Memory B cell (primary cell): Measurements from ENCODE around the gene MRPL37.
"Not testable (repeated sequence)": the region's sequence is repeated elsewhere in the genome, so short reads cannot be mapped to it uniquely, and the experiment has no call there.

Experiments used
- ATAC-seq: fragments of 150-1000 bp; cut with Tn5 transposase; 2 replicates; pipeline ENCODE4 v1.10.0; 2021; ENCODE audit warnings: low read depth, mild to moderate bottlenecking, moderate library complexity
- DNase-seq, 2 donors: peaks; one replicate each; pipeline ENCODE4 v3.0.0; 2022; ENCODE audit warnings: low spot score in 2 of 2
- H3K27ac Mint-ChIP-seq: one replicate; pipeline ENCODE4 v1.8.0; 2022; ENCODE audit warnings: mild to moderate bottlenecking, moderate library complexity, mixed read lengths
- H3K27me3 Mint-ChIP-seq: one replicate; pipeline ENCODE4 v1.8.0; 2022; ENCODE audit warnings: mixed read lengths
- H3K36me3 Mint-ChIP-seq: one replicate; pipeline ENCODE4 v1.8.0; 2022; ENCODE audit warnings: mild to moderate bottlenecking, mixed read lengths
- H3K4me1 Mint-ChIP-seq: one replicate; pipeline ENCODE4 v1.8.0; 2022; ENCODE audit warnings: mixed read lengths
- H3K4me3 Mint-ChIP-seq: one replicate; pipeline ENCODE4 v1.8.0; 2022; ENCODE audit warnings: mild to moderate bottlenecking, moderate library complexity, mixed read lengths
- H3K9me3 Mint-ChIP-seq: one replicate; pipeline ENCODE4 v1.8.0; 2022; ENCODE audit warnings: mixed read lengths

MRPL37 gene

DNA sequence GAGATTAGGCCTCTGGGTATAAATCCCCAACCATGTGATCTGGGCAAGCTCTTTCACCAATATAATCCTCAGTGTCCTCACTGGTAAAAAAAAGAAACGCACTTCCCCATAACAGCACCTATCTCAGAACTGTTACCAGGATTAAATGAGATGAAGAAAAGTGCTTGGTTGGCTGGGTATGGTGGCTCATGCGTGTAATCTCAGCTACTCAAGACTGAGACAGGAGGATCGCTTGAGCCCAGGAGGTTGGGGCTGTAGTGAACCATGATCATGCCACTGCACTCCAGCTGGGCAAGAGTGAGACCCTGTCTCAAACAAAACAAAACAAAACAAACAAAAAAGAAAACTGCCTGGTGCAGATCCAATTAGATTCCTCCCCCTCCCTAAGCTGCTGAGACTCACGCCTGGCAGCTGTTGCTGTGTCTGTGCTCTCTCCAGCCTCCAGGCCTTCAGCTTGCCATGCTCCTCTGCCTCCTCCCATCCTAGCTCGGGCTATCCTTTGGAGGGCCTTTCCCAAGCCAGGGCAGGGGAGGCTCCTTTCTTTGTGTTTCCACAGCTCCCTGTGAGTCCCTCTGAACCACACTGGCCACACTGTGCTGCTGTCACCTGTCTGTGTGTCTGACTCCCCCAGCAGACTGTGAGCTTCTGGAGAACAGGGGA lies 19.1 kb upstream of the MRPL37 start:
- ATAC-seq, result no peak
- no peak for DNase-seq
- Mint-ChIP-seq H3K27me3 (no peaks in the 10 kb centered on the region), H3K4me3 (no peak overlapping the region), H3K9me3 (peaks cover under 1% of the 10 kb centered on the region), H3K4me1 (no peaks in the 10 kb centered on the region), H3K36me3 (peaks cover 24% of the 10 kb centered on the region), H3K27ac (no peak overlapping the region)

DNA sequence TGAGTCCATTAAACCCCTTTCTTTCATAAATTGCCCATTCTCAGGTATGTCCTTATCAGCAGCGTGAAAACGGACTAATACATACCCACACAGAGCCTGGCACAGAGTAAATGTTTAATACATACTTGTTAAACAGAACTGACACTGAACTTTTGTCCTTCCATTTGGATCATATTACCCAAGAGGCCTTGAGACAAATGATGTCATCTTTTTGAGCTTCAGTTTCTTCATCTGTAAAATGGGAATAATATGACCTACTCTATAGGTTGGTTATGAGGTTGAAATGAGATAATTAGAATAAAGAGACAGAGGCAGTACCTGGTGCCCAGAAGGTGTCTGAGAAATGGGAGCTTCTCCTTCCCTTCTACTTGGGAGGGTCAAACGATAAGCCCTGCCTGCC lies 13.9 kb upstream of the MRPL37 start:
- peaks cover 34% of the 10 kb centered on the region for H3K36me3 Mint-ChIP-seq
- no peak for ATAC-seq

DNA sequence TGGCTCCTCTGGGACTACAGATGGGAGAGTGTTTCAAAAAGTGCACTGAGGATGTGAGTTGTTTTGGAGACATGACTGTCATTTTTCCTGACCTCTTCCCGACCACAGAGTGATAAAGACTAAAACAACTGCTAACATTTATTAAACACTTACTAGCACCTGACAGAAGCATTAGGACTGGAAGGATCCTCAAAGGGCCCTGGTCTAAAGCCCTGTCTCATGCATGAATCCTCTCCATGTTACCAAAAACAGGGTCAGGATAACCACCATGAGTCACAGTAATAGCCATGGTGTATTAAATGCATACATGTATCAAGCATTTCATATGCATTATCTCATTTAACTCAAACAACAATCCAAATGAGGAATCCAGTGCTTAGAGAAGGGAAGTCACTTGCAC lies 11.7 kb upstream of the MRPL37 start:
- Mint-ChIP-seq H3K27ac (no peak overlapping the region), H3K9me3 (peaks cover 2% of the 10 kb centered on the region), H3K36me3 (peaks cover 37% of the 10 kb centered on the region), H3K4me1 (no peaks in the 10 kb centered on the region), H3K27me3 (no peaks in the 10 kb centered on the region), H3K4me3 (no peak overlapping the region)
- no peak for DNase-seq
- ATAC-seq, result no peak

More for the DNA sequence above, 13.9 kb upstream of the MRPL37 start:
- H3K27me3 Mint-ChIP-seq, result no peaks in the 10 kb centered on the region
- no peak overlapping the region for H3K27ac Mint-ChIP-seq
- DNase-seq, result no peak
- no peak overlapping the region for H3K4me3 Mint-ChIP-seq
- H3K4me1 Mint-ChIP-seq, result no peaks in the 10 kb centered on the region
- H3K9me3 Mint-ChIP-seq, result peaks cover 2% of the 10 kb centered on the region

DNA sequence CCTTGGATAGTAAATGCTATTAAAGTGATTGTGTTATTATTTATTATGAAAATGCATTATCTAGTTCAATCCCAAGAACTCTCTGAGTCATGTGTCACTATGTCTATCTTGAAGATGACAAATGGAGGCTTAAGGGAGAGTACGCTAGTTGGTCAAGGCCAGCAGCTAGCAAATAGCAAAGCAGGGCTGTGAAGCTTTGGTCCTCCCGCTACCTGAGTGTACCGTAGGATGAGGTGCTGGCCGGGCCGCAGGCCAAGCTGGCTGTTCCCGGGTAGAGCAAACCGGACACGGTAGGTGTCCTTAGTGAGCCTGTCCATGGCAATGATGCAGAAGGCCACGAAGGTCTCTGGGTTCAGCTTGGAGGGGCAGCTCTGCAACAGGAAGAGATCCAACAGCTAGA lies 9.4 kb upstream of the MRPL37 start:
- no peak overlapping the region for H3K4me3 Mint-ChIP-seq
- no peaks in the 10 kb centered on the region for H3K4me1 Mint-ChIP-seq
- peaks cover 2% of the 10 kb centered on the region for H3K9me3 Mint-ChIP-seq
- DNase-seq (no peak), ATAC-seq (no peak)
- H3K27ac Mint-ChIP-seq, result no peak overlapping the region
- peaks cover 42% of the 10 kb centered on the region for H3K36me3 Mint-ChIP-seq
- no peaks in the 10 kb centered on the region for H3K27me3 Mint-ChIP-seq

DNA sequence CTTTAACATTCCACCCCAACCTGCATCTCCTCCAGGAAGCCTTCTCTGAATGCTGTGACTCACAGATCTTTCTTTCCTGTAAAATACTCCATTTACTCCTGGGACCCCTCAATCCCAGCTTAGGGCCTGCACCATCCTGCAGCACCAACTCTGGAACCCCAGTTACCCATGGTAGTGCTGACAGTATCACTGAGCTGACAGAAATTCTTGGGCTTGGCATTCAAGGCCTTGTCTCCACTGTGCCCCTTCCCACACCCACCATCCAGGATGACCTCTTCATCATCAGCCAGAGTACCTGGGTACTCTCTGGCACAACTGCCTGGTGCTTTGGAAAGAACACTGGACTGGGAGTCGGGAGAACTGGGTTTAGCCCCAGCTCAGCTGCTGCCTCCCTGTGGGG lies 8.4 kb upstream of the MRPL37 start:
- no peaks in the 10 kb centered on the region for H3K4me1 Mint-ChIP-seq
- peaks cover 38% of the 10 kb centered on the region for H3K36me3 Mint-ChIP-seq
- ATAC-seq (no peak), DNase-seq (no peak)
- no peaks in the 10 kb centered on the region for H3K9me3 Mint-ChIP-seq
- H3K4me3 Mint-ChIP-seq, result no peak overlapping the region
- H3K27me3 Mint-ChIP-seq, result no peaks in the 10 kb centered on the region
- no peak overlapping the region for H3K27ac Mint-ChIP-seq

DNA sequence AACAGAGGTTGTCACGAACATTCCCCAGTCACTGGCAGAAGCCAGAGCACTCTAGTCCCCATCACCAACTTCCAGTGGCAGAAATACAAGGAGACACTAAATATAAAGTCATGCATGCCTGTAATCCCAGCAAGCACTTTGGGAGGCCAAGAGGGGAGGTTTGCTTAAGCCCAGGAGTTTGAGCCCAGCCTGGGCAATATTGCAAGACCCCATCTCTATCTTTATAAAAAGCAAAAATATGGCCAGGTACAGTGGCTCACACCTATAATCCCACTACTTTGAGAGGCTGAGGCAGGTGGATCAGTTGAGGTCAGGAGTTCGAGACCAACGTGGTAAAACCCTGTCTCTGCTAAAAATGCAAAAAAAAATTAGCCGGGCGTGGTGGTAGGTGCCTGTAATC lies 6.5 kb upstream of the MRPL37 start:
- Mint-ChIP-seq H3K4me1 (no peaks in the 10 kb centered on the region), H3K27ac (no peak overlapping the region), H3K36me3 (peaks cover 29% of the 10 kb centered on the region), H3K9me3 (no peaks in the 10 kb centered on the region), H3K27me3 (no peaks in the 10 kb centered on the region), H3K4me3 (no peak overlapping the region)
- no peak for DNase-seq
- no peak for ATAC-seq

DNA sequence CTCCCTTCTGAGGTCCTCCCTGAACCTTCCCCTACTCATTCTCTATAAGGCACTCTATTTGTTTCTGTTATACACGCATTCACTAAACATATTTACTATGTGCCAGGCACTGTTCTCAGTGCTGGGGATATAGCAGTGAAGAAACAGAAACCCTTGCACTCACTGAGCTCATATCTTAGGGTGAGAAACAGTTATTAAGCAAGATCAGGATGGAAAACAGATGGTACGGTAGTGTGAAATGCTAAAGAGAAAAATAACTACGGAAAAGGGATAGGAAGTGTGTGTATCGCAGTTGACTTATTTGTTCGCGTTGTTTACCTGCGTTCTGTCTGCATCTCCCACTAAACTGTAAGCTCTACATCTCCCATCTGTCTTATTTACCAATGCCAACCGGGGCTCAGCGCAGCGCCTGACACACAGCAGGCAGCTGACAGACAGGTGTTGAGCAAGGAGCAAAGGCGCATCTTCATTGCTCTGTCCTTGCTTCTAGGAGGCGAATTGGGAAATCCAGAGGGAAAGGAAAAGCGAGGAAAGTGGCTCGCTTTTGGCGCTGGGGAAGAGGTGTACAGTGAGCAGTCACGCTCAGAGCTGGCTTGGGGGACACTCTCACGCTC lies 709 bp upstream of the MRPL37 start:
- ATAC-seq (no peak), DNase-seq (no peak)
- H3K27me3 Mint-ChIP-seq, result no peaks in the 10 kb centered on the region
- peak overlapping the region; percentile 99 for H3K4me3 Mint-ChIP-seq
- H3K4me1 Mint-ChIP-seq, result peaks cover 22% of the 10 kb centered on the region
- no peaks in the 10 kb centered on the region for H3K9me3 Mint-ChIP-seq
- H3K36me3 Mint-ChIP-seq, result peaks cover 12% of the 10 kb centered on the region
- H3K27ac Mint-ChIP-seq, result peak overlapping the region; percentile 92

DNA sequence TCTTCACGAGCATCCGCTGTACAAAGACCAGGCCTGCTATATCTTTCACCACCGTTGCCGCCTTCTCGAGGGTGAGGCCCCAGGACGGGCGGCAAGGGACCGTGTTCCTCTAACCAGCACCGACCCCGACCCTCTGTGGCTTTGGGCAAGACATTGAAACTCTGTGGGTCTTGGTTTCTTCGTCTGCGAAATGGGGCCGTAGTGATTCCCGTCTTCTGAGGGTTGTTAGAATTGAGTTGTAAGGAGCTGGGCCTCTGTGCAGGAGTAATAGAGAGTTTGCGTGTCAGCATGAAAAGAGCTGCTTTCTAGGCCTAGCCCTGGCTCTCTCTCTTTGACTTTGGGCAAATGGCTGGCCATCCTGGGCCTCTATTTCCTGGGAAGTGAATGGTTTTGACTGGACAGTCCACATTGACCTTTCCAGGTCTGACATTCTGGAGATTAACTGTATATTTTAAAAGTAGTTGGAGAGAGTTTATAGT lies 591 bp downstream of the MRPL37 start:
- H3K4me3 Mint-ChIP-seq, result peak overlapping the region; percentile 99
- DNase-seq (no peak), ATAC-seq (no peak)
- H3K9me3 Mint-ChIP-seq, result no peaks in the 10 kb centered on the region
- peaks cover 25% of the 10 kb centered on the region for H3K4me1 Mint-ChIP-seq
- H3K27me3 Mint-ChIP-seq, result no peaks in the 10 kb centered on the region
- peak overlapping the region; percentile 92 for H3K27ac Mint-ChIP-seq
- peaks cover 13% of the 10 kb centered on the region for H3K36me3 Mint-ChIP-seq

DNA sequence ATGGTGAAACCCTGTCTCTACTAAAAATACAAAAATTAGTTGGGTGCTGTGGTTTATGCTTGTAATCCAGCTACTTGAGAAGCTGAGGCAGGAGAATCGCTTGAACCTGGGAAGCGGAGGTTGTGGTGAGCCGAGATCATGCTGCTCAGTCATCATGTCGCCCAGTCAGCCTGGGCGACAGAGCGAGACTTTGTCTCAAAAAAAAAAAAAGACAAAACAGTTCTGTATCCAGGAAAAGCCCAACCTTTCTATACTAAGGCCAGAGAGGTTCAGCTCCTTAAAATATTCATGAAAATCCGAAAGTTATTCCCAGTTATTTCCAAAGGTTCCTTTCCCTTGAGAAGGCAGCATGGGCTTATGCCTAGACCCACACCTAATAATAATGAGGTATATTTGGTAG lies 4.2 kb downstream of the MRPL37 start:
- Mint-ChIP-seq H3K4me3 (no peak overlapping the region), H3K36me3 (peaks cover 27% of the 10 kb centered on the region), H3K27me3 (no peaks in the 10 kb centered on the region), H3K4me1 (peaks cover 24% of the 10 kb centered on the region), H3K9me3 (no peaks in the 10 kb centered on the region), H3K27ac (no peak overlapping the region)
- ATAC-seq, result no peak
- DNase-seq, result no peak

DNA sequence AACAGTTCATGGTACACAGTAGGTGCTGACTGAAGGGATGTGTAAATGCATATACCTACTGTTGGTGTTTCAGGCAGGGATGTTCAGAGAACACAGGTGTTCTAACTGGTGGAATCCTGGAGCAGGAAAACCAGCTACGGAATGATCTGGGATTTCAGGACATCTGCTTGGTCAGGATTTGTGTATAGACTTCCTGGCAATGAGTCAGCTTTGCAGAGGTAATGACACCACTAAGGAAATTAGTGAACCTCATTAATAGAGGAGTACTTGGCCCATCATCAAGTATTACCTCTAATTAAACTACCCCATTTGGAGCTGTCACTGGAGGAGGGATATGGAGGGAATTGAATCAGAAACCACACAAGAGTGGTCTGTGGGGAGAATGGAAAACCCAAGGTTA lies 7.3 kb downstream of the MRPL37 start:
- H3K9me3 Mint-ChIP-seq, result no peaks in the 10 kb centered on the region
- H3K4me3 Mint-ChIP-seq, result no peak overlapping the region
- no peak for DNase-seq
- H3K4me1 Mint-ChIP-seq, result peaks cover 8% of the 10 kb centered on the region
- H3K27me3 Mint-ChIP-seq, result no peaks in the 10 kb centered on the region
- no peak overlapping the region for H3K27ac Mint-ChIP-seq
- H3K36me3 Mint-ChIP-seq, result peaks cover 46% of the 10 kb centered on the region
- no peak for ATAC-seq

DNA sequence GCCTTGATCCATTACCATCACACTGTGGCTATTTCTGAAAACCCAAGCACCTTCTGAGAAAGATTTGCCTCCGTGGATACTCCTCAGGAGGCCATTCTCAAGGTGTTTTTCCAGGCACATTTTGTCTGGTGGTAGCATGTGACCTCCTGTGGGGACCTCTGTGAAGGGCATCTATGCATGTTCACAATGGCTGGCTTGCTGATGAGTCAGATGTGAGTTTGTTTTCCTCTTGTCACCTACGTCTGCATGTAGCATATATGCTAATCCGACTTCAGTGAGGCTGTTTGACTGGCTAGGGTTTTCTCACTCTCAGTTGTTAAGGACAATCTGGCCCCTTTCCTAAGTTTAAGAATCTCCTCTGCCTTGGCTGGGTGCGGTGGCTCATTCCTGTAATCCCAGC lies 7.9 kb downstream of the MRPL37 start:
- H3K4me1 Mint-ChIP-seq, H3K27me3 Mint-ChIP-seq, H3K9me3 Mint-ChIP-seq, H3K4me3 Mint-ChIP-seq, H3K27ac Mint-ChIP-seq, DNase-seq, ATAC-seq: not testable (repeated sequence)
- peaks cover 46% of the 10 kb centered on the region for H3K36me3 Mint-ChIP-seq

DNA sequence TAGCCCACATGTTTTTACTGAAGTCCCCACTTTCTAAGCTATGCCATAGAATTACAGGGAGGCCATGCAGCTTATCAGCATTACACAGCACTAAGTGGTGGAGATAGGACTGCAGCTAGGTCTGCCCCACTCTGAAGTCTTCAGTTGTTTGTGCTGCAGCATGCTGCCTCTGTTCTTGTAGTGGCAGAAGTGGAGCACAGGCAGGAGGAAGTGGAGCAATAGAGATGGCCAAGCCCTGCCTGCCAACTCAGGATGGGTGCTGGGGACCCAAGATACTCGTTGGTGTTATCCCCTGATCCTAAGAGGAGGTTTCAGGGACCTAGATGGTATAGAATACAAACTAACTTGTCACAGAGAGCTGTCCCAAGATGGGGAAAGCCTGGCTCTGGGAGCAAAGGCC lies 12.9 kb downstream of the MRPL37 start:
- Mint-ChIP-seq H3K4me1 (no peaks in the 10 kb centered on the region), H3K27ac (no peak overlapping the region), H3K4me3 (no peak overlapping the region), H3K27me3 (no peaks in the 10 kb centered on the region), H3K9me3 (no peaks in the 10 kb centered on the region), H3K36me3 (peaks cover 50% of the 10 kb centered on the region)
- ATAC-seq (no peak), DNase-seq (no peak)

DNA sequence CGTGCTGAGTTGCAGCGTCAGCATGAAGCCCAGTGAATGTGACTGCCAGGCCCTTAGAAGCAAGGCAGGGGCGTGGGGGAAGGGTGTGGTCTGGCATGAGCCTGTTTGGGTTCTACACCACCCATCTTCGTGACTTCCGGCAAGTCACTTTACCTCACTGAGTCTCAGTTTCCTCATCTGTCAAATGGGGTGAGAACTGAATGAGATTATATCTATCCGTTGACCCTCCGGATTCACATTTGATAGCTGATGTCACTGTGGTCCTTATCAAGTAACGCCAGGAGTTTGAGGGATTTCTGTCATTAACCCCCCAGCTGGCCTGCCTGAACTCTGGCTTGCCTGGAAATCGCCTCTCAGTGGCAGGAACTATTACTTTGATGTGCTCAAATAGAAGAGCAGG lies 15.6 kb downstream of the MRPL37 start:
- Mint-ChIP-seq H3K4me3 (no peak overlapping the region), H3K36me3 (peaks cover 44% of the 10 kb centered on the region), H3K27me3 (no peaks in the 10 kb centered on the region), H3K9me3 (no peaks in the 10 kb centered on the region), H3K4me1 (no peaks in the 10 kb centered on the region), H3K27ac (no peak overlapping the region)
- no peak for DNase-seq
- ATAC-seq, result no peak

DNA sequence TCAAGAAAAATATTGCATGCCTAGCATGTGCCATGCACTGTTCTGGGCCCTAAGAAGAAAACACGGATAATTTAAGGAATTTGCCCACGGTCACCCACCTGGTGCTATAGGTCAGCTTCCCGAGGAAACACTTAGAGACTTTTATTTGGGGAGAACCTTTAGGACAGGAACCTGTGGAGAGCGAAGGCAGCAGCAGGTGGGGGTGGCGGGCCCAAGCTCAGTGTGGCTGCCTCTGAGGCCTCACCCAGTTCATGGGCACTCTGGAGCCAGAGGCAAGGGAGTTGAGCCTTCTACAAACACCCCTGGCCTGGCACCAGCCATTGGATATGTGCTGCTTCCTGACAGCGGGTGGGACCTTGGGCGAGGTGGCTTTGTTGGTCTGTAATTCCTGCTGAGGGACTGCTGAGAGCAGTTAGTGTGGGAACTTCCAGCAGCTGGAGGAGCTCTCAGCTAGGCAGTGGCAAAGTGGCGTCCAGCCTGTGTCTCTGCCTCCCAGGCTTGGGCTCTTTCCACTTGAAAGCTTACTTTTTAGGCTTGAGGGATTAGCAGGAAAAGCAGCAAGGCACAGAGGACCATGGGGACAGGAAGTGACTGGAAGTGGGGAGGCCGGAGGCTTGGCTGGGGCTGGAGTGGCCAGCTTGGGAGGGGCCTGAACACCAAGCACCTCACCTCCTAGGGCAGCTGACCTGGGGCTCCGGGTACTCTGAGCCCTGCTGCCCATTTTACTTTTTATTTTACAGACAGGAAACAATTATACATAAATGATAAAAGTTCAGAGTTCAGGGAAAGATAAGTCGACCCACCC lies 19.1 kb downstream of the MRPL37 start:
- no peak for ATAC-seq
- H3K4me3 Mint-ChIP-seq, result no peak overlapping the region
- H3K27ac Mint-ChIP-seq, result peak overlapping the region; percentile 55
- no peaks in the 10 kb centered on the region for H3K27me3 Mint-ChIP-seq
- H3K9me3 Mint-ChIP-seq, result no peaks in the 10 kb centered on the region
- peaks cover 30% of the 10 kb centered on the region for H3K36me3 Mint-ChIP-seq
- no peak for DNase-seq
- no peaks in the 10 kb centered on the region for H3K4me1 Mint-ChIP-seq
